ENCODE measurements around the gene TICAM1.

- TF ChIP-seq CTCF (IDR thresholded peaks at IDR 0.05) (no peak), POLR2A (IDR thresholded peaks at IDR 0.05) (no peak), EP300 (IDR thresholded peaks at IDR 0.05) (no peak)
Observed at GRCh38 chr19:4800591-4801081, 30.9 kb downstream of the TICAM1 start.

Data from tibial nerve (tissue), 4 donors.